SU-DHL-6 (cell line): ENCODE results near the gene PPARGC1A.

Source experiments
- H2AFZ ChIP-seq: fragments of 200-600 bp; sonication (generic); 2 replicates; pipeline ENCODE4 v1.6.1; 2014; ENCODE audit warnings: low read depth, mild to moderate bottlenecking, moderate library complexity, mixed read lengths, antibody characterized with exemption, low read length; ENCODE audit not compliant: severe bottlenecking
- H3F3A ChIP-seq: fragments of 200-600 bp; shearing (Covaris generic); 2 replicates; pipeline ENCODE4 v1.6.0; 2016; ENCODE audit warnings: antibody characterized with exemption, mild to moderate bottlenecking; ENCODE audit not compliant: insufficient read depth
- H3K27ac ChIP-seq: fragments of 200-600 bp; sonication (generic); 2 replicates; pipeline ENCODE4 v1.5.1; 2016; ENCODE audit warnings: low read depth, mild to moderate bottlenecking, low read length, moderate library complexity, mixed read lengths
- H3K27me3 ChIP-seq: fragments of 200-600 bp; sonication (generic), shearing (Covaris generic); 2 replicates; pipeline ENCODE4 v1.6.0; 2014; ENCODE audit warnings: mild to moderate bottlenecking, low read length
- H3K36me3 ChIP-seq: fragments of 200-600 bp; sonication (generic); 2 replicates; pipeline ENCODE4 v1.6.1; 2014; ENCODE audit warnings: mild to moderate bottlenecking, low read length, mixed read lengths
- H3K4me2 ChIP-seq: fragments of 300-600, 200-600 bp; shearing (Covaris generic), sonication (generic); 2 replicates; pipeline ENCODE4 v1.6.0; 2014; ENCODE audit warnings: low read length, low read depth, mild to moderate bottlenecking; ENCODE audit not compliant: poor library complexity, severe bottlenecking
- H3K4me3 ChIP-seq: fragments of 200-600 bp; sonication (generic); 2 replicates; pipeline ENCODE4 v1.5.1; 2014; ENCODE audit warnings: antibody characterized with exemption, low read length, mild to moderate bottlenecking, mixed read lengths; ENCODE audit not compliant: insufficient read depth, poor library complexity, severe bottlenecking
- H3K79me2 ChIP-seq: fragments of 200-600 bp; sonication (generic); 2 replicates; pipeline ENCODE4 v1.6.1; 2014; ENCODE audit warnings: mild to moderate bottlenecking, low read length, moderate library complexity; ENCODE audit not compliant: insufficient read depth
- H3K9ac ChIP-seq: fragments of 200-600 bp; sonication (generic); 2 replicates; pipeline ENCODE4 v1.7.0; 2014; ENCODE audit warnings: mild to moderate bottlenecking, low read length
- H3K9me2 ChIP-seq: fragments of 200-600 bp; sonication (generic); replicated peaks from 2 replicates; pipeline ENCODE4 v1.6.1; 2014; ENCODE audit warnings: low read length; ENCODE audit not compliant: insufficient read depth
- H3K9me3 ChIP-seq: fragments of 200-600 bp; sonication (generic); 2 replicates; pipeline ENCODE4 v1.6.1; 2014; ENCODE audit warnings: low read length, mixed read lengths; ENCODE audit not compliant: insufficient read depth
- H4K20me1 ChIP-seq: fragments of 200-600 bp; sonication (generic); 2 replicates; pipeline ENCODE4 v1.6.1; 2014; ENCODE audit warnings: low read depth, mild to moderate bottlenecking, antibody characterized with exemption, low read length, moderate library complexity, mixed read lengths
- EZH2phosphoT487 ChIP-seq: fragments of 200-600 bp; sonication (generic), shearing (Covaris generic); conservative IDR thresholded peaks from 2 replicates; pipeline ENCODE4 v1.6.1; 2018; ENCODE audit warnings: mild to moderate bottlenecking, antibody characterized with exemption, low read length, moderate library complexity, mixed read lengths
- TF ChIP-seq, protein P1 (sequence below): fragments of 200-600 bp; sonication (generic); IDR thresholded peaks from one replicate; pipeline ENCODE4 v1.5.1; 2017; ENCODE audit warnings: antibody characterized with exemption, mild to moderate bottlenecking, low read length, moderate library complexity; ENCODE audit not compliant: insufficient read depth, poor library complexity, severe bottlenecking

Gene PPARGC1A

DNA sequence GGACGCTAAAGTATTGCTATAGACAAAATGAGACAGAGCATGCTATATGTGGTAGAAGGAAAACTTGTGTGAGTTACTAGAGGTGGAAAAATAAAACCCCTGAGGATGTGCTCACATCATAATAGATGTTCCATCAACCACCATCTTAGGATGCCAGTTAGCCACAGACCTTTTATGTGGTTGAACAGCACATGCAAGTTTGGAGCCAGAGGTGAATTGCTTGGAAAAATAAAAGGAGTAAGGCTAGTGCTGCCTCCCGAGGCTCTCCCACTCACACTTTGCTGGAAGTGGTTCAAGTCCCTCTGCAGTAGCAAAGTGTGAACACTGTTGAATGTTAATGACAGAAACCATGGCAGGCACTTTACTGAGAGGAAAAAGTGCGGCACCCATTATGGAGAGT lies 39.4 kb upstream of the PPARGC1A start:
- H3K4me2 ChIP-seq = no peak overlapping the region
- no peaks in the 10 kb centered on the region for H3K9me2 ChIP-seq
- no peak overlapping the region for H3K27ac ChIP-seq
- H4K20me1 ChIP-seq = no peaks in the 10 kb centered on the region
- H3K9ac ChIP-seq = no peak overlapping the region
- no peaks in the 10 kb centered on the region for H3K36me3 ChIP-seq
- no peak for TF ChIP-seq EZH2phosphoT487
- TF ChIP-seq, protein P1, sequence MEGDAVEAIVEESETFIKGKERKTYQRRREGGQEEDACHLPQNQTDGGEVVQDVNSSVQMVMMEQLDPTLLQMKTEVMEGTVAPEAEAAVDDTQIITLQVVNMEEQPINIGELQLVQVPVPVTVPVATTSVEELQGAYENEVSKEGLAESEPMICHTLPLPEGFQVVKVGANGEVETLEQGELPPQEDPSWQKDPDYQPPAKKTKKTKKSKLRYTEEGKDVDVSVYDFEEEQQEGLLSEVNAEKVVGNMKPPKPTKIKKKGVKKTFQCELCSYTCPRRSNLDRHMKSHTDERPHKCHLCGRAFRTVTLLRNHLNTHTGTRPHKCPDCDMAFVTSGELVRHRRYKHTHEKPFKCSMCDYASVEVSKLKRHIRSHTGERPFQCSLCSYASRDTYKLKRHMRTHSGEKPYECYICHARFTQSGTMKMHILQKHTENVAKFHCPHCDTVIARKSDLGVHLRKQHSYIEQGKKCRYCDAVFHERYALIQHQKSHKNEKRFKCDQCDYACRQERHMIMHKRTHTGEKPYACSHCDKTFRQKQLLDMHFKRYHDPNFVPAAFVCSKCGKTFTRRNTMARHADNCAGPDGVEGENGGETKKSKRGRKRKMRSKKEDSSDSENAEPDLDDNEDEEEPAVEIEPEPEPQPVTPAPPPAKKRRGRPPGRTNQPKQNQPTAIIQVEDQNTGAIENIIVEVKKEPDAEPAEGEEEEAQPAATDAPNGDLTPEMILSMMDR = no peak
- H3F3A ChIP-seq = no peaks in the 10 kb centered on the region
- H3K27me3 ChIP-seq = no peaks in the 10 kb centered on the region
- no peaks in the 10 kb centered on the region for H3K79me2 ChIP-seq
- no peak overlapping the region for H3K4me3 ChIP-seq
- no peaks in the 10 kb centered on the region for H3K9me3 ChIP-seq
- no peak overlapping the region for H2AFZ ChIP-seq

DNA sequence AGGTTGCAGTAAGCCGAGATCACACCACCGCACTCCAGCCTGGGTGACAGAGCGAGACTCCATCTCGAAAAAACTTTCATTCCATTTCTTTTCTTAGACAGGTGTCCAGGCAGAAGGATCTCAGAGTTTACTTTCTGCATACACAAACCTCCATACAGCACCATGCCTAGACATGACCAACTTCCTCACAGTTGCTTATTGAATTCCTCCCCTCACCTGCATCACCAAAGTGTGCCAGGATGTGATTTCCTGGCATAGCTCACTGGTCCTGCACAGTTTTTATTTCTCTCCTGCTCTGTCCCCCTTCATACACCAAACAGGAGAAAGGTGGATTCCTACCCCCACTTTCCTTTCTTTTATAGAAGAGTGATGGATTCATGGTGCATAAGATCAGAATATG lies 34.7 kb upstream of the PPARGC1A start:
- no peak overlapping the region for H3K9ac ChIP-seq
- no peak overlapping the region for H3K4me2 ChIP-seq
- no peaks in the 10 kb centered on the region for H4K20me1 ChIP-seq
- no peak overlapping the region for H2AFZ ChIP-seq
- H3K9me2 ChIP-seq = no peaks in the 10 kb centered on the region
- no peak overlapping the region for H3K4me3 ChIP-seq
- TF ChIP-seq EZH2phosphoT487 = no peak
- TF ChIP-seq, protein P1 = no peak
- no peaks in the 10 kb centered on the region for H3K27me3 ChIP-seq
- no peak overlapping the region for H3K27ac ChIP-seq
- no peaks in the 10 kb centered on the region for H3K79me2 ChIP-seq
- no peaks in the 10 kb centered on the region for H3K36me3 ChIP-seq
- H3F3A ChIP-seq = no peaks in the 10 kb centered on the region
- H3K9me3 ChIP-seq = no peaks in the 10 kb centered on the region

DNA sequence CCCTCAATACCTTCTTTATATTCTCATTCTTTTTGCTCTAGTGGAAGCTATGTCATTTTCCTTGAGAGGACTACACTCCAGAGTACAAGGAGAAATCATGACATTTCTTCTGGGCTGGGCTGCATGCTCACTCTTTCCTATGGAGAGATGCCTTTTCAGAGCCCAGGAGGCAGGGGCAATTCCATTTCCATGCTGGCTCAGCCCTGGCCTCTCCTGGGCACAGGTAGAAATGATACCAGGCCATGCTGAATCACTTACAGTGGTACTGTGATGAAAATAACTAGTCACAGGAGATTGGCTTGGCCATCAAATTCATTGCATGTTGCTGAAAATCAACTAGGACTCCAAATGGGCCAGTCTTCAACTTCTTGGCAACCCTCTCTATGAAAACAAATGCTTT lies 34.0 kb upstream of the PPARGC1A start:
- no peaks in the 10 kb centered on the region for H3K36me3 ChIP-seq
- H3K27ac ChIP-seq = no peak overlapping the region
- H3K9ac ChIP-seq = no peak overlapping the region

More for the DNA sequence above, 34.0 kb upstream of the PPARGC1A start:
- Histone ChIP-seq H3K27me3 (no peaks in the 10 kb centered on the region), H4K20me1 (no peaks in the 10 kb centered on the region), H3K79me2 (no peaks in the 10 kb centered on the region), H2AFZ (no peak overlapping the region), H3K9me3 (no peaks in the 10 kb centered on the region), H3K4me3 (no peak overlapping the region), H3F3A (no peaks in the 10 kb centered on the region), H3K9me2 (no peaks in the 10 kb centered on the region), H3K4me2 (no peak overlapping the region)
- TF ChIP-seq, protein P1 = no peak
- TF ChIP-seq EZH2phosphoT487 = no peak
